CD4-positive, CD25-positive, alpha-beta regulatory T cell (primary cell): ENCODE data around the gene OR1E2. TPM values are rescaled to one million over a fixed set of nuclear protein-coding genes. Genes with fewer than 3 reads are reported as not detected.
A peak's percentile ranks its signal among the peaks of the same experiment; 100 is the strongest.
"Not testable (repeated sequence)": the region's sequence is repeated elsewhere in the genome, so short reads cannot be mapped to it uniquely, and the experiment has no call there.

ENCODE experiments used
- ATAC-seq, 2 donors: fragments of 150-1000 bp; cut with Tn5 transposase; one replicate each; pipeline ENCODE4 v1.10.0; 2021; ENCODE audit warnings: low read depth in 2 of 2, moderate number of reproducible peaks in 2 of 2, moderate library complexity in 1 of 2
- DNase-seq, 3 donors: peaks; one replicate each; pipeline versions ENCODE4 v3.0.0 to v3.0.0-alpha.2; 2012 to 2022; ENCODE audit warnings: mixed read lengths in 1 of 3
- H3K27ac ChIP-seq: one replicate; pipeline ENCODE4 v1.7.0; 2013; ENCODE audit warnings: mild to moderate bottlenecking, low read length; ENCODE audit not compliant: insufficient read depth, poor library complexity, severe bottlenecking
- H3K27me3 ChIP-seq: one replicate; pipeline ENCODE4 v1.7.0; 2013; ENCODE audit warnings: low read length; ENCODE audit not compliant: control insufficient read depth, insufficient read depth
- H3K36me3 ChIP-seq: one replicate; pipeline ENCODE4 v1.7.0; 2013; ENCODE audit warnings: mild to moderate bottlenecking, low read length, moderate library complexity; ENCODE audit not compliant: control insufficient read depth, insufficient read depth
- H3K4me1 ChIP-seq: 2 replicates; pipeline ENCODE4 v1.7.0; 2013; ENCODE audit warnings: mild to moderate bottlenecking, low read length; ENCODE audit not compliant: insufficient read depth, control insufficient read depth, poor library complexity, severe bottlenecking
- H3K4me3 ChIP-seq: one replicate; pipeline ENCODE4 v1.7.0; 2013; ENCODE audit warnings: low read depth, mild to moderate bottlenecking, low read length, moderate library complexity
- H3K9me3 ChIP-seq, 2 experiments: 1 replicate in 1 of 2; 2 replicates in 1 of 2; pipeline ENCODE4 v1.7.0; 2013; ENCODE audit warnings: low read length in 2 of 2, mild to moderate bottlenecking in 1 of 2, moderate library complexity in 1 of 2; ENCODE audit not compliant: control insufficient read depth in 2 of 2
- H3K27ac Mint-ChIP-seq, 3 donors: one replicate each; pipeline ENCODE4 v1.8.0; 2020 to 2022; ENCODE audit warnings: mild to moderate bottlenecking in 3 of 3, mixed read lengths in 3 of 3, moderate library complexity in 2 of 3
- H3K27me3 Mint-ChIP-seq: one replicate; pipeline ENCODE4 v1.8.0; 2022; ENCODE audit warnings: mild to moderate bottlenecking, mixed read lengths
- H3K36me3 Mint-ChIP-seq: one replicate; pipeline ENCODE4 v1.8.0; 2020; ENCODE audit warnings: mixed read lengths
- H3K4me1 Mint-ChIP-seq, 4 donors: one replicate each; pipeline ENCODE4 v1.8.0; 2020 to 2022; ENCODE audit warnings: mixed read lengths in 4 of 4, mild to moderate bottlenecking in 1 of 4
- H3K4me3 Mint-ChIP-seq, 4 donors: one replicate each; pipeline ENCODE4 v1.8.0; 2020 to 2022; ENCODE audit warnings: mild to moderate bottlenecking in 4 of 4, mixed read lengths in 4 of 4, moderate library complexity in 3 of 4
- H3K9me3 Mint-ChIP-seq, 7 donors: one replicate each; pipeline ENCODE4 v1.8.0; 2020 to 2022; ENCODE audit warnings: mixed read lengths in 7 of 7, mild to moderate bottlenecking in 3 of 7, moderate library complexity in 2 of 7
- polyA plus RNA-seq, 4 donors: library from polyadenylated mRNA; unstranded; fragments of 300-500 nt; fragmentation: Illumina TruSeq; gene quantifications; one replicate each; pipeline ENCODE4 v1.2.3, GENCODE V29; 2021
- total RNA-seq: library from RNA; stranded (reverse); gene quantifications from one replicate; pipeline ENCODE4 v1.2.3, GENCODE V29; 2022

The OR1E2 gene
- total and polyA plus RNA-seq, 5 donors from 2014 or later: not detected

DNA sequence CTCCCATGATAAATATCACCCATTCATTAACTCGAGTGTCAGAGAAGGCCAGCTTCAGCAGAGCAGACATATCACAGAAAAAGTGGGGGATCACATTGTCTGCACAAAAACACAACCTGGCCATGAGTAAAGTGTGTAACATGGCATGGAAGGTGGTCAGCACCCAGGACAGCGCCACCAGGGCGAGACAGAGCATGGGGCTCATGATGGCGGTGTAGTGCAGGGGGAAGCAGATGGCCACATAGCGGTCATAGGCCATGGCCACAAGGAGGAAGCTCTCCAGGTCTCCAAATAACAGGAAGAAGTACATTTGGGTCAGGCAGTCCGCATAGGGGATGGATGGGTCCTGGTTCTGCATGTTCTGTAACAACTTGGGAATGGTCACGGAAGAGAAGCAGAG is 35.8 kb downstream of the OR1E2 start:
- not testable (repeated sequence) for H3K27me3 Mint-ChIP-seq, DNase-seq, H3K4me3 Mint-ChIP-seq, H3K27ac ChIP-seq, H3K9me3 Mint-ChIP-seq, ATAC-seq, H3K27ac Mint-ChIP-seq, H3K9me3 ChIP-seq, H3K27me3 ChIP-seq, H3K4me3 ChIP-seq, H3K4me1 ChIP-seq, H3K4me1 Mint-ChIP-seq, H3K36me3 Mint-ChIP-seq, H3K36me3 ChIP-seq

DNA sequence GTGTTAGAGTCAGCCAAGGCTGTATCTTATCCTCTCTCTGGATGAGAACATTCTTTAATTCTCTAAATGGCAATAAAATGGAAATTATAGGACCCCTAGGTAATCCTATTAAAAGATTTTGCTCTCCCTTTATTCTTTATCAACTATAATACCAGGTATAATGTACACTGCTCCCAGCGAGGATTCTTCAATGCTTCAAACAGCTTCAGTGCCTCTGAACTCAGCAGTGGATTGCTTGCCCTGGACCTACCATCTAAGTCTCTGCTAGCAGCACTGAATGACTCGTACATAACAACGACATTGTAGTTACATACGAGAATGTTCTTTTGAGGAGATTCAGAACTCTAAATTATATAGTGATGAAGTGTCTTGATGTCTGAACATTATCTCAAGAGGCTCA is 43.9 kb downstream of the OR1E2 start:
- no peak for ATAC-seq
- Histone ChIP-seq H3K36me3 (no peaks in the 10 kb centered on the region), H3K27ac (no peak overlapping the region), H3K27me3 (no peaks in the 10 kb centered on the region), H3K9me3 (no peaks in the 10 kb centered on the region), H3K4me1 (no peaks in the 10 kb centered on the region), H3K4me3 (no peak overlapping the region)
- DNase-seq: no peak
- Mint-ChIP-seq H3K27me3 (peaks cover 29% of the 10 kb centered on the region), H3K4me3 (no peak overlapping the region), H3K9me3 (peaks cover 0 to 7% (median 0%) of the 10 kb centered on the region in 7 donors), H3K36me3 (no peaks in the 10 kb centered on the region), H3K4me1 (no peaks in the 10 kb centered on the region), H3K27ac (no peak overlapping the region)

DNA sequence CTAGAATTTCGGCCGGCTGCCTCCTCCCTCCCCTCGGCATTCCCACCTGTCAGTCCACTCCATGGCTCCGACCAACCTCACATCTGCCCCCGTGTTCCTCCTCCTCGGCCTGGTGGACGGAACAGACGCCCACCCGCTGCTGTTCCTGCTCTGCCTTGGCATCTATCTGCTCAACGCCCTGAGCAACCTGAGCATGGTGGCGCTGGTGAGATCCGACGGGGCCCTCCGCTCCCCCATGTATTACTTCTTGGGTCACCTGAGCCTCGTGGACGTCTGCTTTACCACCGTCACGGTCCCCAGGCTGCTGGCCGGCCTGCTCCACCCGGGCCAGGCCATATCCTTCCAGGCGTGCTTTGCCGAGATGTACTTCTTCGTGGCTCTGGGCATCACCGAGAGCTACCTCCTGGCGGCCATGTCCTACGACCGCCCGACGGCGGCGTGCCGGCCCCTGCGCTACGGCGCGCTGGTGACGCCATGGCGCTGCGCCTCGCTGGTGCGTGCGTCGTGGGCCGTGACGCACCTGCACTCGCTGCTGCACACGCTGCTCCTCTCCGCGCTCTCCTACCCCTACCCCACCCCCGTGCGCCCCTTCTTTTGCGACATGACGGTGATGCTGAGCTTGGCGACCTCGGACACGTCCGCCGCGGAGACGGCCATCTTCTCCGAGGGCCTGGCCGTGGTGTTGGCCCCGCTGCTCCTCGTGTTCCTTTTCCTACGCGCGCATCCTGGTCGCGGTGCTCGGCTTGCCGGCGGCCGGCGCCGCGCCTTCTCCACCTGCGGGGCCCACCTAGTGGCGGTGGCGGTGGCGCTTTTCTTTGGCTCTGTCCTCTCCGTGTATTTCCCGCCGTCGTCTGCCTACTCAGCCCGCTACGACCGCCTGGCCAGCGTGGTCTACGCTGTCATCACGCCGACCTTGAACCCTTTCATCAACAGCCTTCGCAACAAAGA is 47.5 kb downstream of the OR1E2 start, which contains the start of gene OR3A2:
TSS of gene OR3A2 (minus strand) at position 440 of the 948 bp plus-strand sequence.
- peaks cover 25% of the 10 kb centered on the region for H3K27me3 Mint-ChIP-seq

More for the DNA sequence above, 47.5 kb downstream of the OR1E2 start, which contains the start of gene OR3A2:
- H3K4me1 ChIP-seq: no peaks in the 10 kb centered on the region
- peak within 1 kb of the TSS in 3 of 4 donors; percentile 67 to 81 (median 74) for H3K4me3 Mint-ChIP-seq
- no peak within 1 kb of the TSS for H3K4me3 ChIP-seq
- no peaks in the 10 kb centered on the region for H3K36me3 ChIP-seq
- peak within 1 kb of the TSS; percentile 8 to 33 (median 14) for H3K27ac Mint-ChIP-seq
- DNase-seq: peak; percentile 12 to 33 (median 18)
- peaks cover 3% of the 10 kb centered on the region for H3K27me3 ChIP-seq
- H3K27ac ChIP-seq: no peak within 1 kb of the TSS
- H3K9me3 ChIP-seq: no peaks in the 10 kb centered on the region
- H3K36me3 Mint-ChIP-seq: no peaks in the 10 kb centered on the region
- H3K9me3 Mint-ChIP-seq: peaks cover 0 to 5% (median 0%) of the 10 kb centered on the region in 7 donors
- no peaks in the 10 kb centered on the region for H3K4me1 Mint-ChIP-seq
- peak; percentile 70 to 90 for ATAC-seq

Other genes starting within 250 kb of the OR1E2 start
- not detected for gene OR1A2, start 236.3 kb downstream of the OR1E2 start, total RNA-seq
- gene OR1A2, start 236.3 kb downstream of the OR1E2 start, polyA plus RNA-seq: not detected
- not detected for gene OR1A1, start 226.2 kb downstream of the OR1E2 start, total RNA-seq
- not detected for gene OR1A1, start 226.2 kb downstream of the OR1E2 start, polyA plus RNA-seq
- 0.42 TPM for gene OR3A1, start 135.5 kb downstream of the OR1E2 start, total RNA-seq
- gene OR3A1, start 135.5 kb downstream of the OR1E2 start, polyA plus RNA-seq: under 1 TPM in 3 of 4 donors, not detected in 1; 0.13 to 0.56 (median 0.38) TPM
- 0.59 TPM for gene OR3A2, start 47.5 kb downstream of the OR1E2 start, total RNA-seq
- 1 to 10 TPM in 1 of 4 donors, under 1 TPM in 2, not detected in 1; 0.10 to 1.0 (median 0.39) TPM for gene OR3A2, start 47.5 kb downstream of the OR1E2 start, polyA plus RNA-seq
- gene OR1E1, start 35.4 kb downstream of the OR1E2 start, total RNA-seq: not detected
- gene OR1E1, start 35.4 kb downstream of the OR1E2 start, polyA plus RNA-seq: not detected
- not detected for gene OR3A3, start 22.5 kb downstream of the OR1E2 start, total RNA-seq
- not detected for gene OR3A3, start 22.5 kb downstream of the OR1E2 start, polyA plus RNA-seq
- not detected for gene SPATA22, start 38.0 kb upstream of the OR1E2 start, total RNA-seq
- gene SPATA22, start 38.0 kb upstream of the OR1E2 start, polyA plus RNA-seq: under 1 TPM in 1 of 4 donors, not detected in 3; 0.23 TPM
- not detected for gene ASPA, start 42.2 kb upstream of the OR1E2 start, total RNA-seq
- gene ASPA, start 42.2 kb upstream of the OR1E2 start, polyA plus RNA-seq: not detected
- 0.25 TPM for gene TRPV3, start 124.0 kb upstream of the OR1E2 start, total RNA-seq
- under 1 TPM in 1 of 4 donors, not detected in 3; 0.06 TPM for gene TRPV3, start 124.0 kb upstream of the OR1E2 start, polyA plus RNA-seq
- 3.4 TPM for gene TRPV1, start 175.6 kb upstream of the OR1E2 start, total RNA-seq
- 1 to 10 TPM in 1 of 4 donors, under 1 TPM in 2, not detected in 1; 0.25 to 1.3 (median 0.70) TPM for gene TRPV1, start 175.6 kb upstream of the OR1E2 start, polyA plus RNA-seq
- gene SHPK, start 202.4 kb upstream of the OR1E2 start, total RNA-seq: 7.5 TPM
- gene SHPK, start 202.4 kb upstream of the OR1E2 start, polyA plus RNA-seq: 1 to 10 TPM; 6.1 to 8.5 (median 6.8) TPM
- 10.0 TPM for gene CTNS, start 202.9 kb upstream of the OR1E2 start, total RNA-seq
- 10 to 100 TPM; 10.2 to 11.5 (median 10.4) TPM for gene CTNS, start 202.9 kb upstream of the OR1E2 start, polyA plus RNA-seq
- 14.9 TPM for gene TAX1BP3, start 234.7 kb upstream of the OR1E2 start, total RNA-seq
- gene TAX1BP3, start 234.7 kb upstream of the OR1E2 start, polyA plus RNA-seq: 10 to 100 TPM; 33.2 to 43.6 (median 35.7) TPM
- 27.2 TPM for gene EMC6, start 235.0 kb upstream of the OR1E2 start, total RNA-seq
- 100 to 1,000 TPM; 112 to 125 (median 117) TPM for gene EMC6, start 235.0 kb upstream of the OR1E2 start, polyA plus RNA-seq